ENCODE results near the gene KIF6.
"Not testable (repeated sequence)": the region's sequence is repeated elsewhere in the genome, so short reads cannot be mapped to it uniquely, and the experiment has no call there.

KIF6 gene

GRCh38 chr6:39546731-39547130, 178.5 kb downstream of the KIF6 start:
- no peak for DNase-seq

GRCh38 chr6:39543950-39544349, 181.3 kb downstream of the KIF6 start:
- DNase-seq, result no peak

GRCh38 chr6:39543095-39543494, 182.1 kb downstream of the KIF6 start:
- no peak for DNase-seq

DNA sequence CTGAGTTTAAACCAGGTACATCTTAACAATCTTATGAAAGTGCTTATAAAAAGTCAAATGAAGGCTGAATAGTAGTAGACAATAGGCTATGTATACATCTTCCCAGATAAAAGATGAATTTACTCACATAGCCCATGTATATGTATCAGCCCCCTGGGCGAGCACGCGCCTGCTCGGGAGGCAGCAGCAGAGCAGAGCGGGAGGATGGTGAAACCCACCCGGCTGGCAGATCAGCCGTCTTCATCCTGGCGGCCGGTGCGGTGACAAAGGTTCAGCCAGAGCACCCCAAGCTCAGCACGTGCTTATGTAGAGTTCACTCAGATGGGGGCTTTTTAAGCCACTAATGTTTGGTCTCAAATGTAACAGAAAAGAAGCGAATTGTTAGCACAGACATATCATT, 184.8 kb downstream of the KIF6 start:
- no peak for DNase-seq

DNA sequence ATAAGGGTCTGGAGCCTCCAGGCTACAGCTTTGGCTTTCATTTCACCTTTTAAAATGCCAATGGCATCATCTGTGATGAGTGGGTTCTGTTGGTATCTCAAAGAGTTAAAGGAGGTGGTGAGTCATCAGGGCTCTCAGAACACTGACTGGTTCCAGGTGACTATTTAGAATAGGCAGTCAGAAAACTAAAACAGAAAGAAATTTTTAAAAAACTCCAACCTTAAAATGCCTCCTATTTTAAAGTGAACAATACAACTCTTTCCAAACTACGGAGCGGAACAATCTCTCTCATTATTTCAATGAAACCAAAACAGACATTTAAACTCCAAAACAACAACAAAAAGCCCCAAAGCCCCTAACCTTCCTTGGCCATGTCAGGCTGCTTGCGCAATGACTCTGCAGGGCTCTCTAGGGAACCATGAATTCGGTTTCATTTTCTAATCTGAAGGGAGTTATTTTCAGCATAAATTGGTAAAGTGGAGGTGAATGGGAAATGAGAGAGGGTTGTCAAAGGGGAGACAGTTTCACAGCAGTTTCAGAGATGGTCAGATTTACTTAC, 194.9 kb downstream of the KIF6 start:
- no peak for DNase-seq

- no peak for DNase-seq
Measured at GRCh38 chr6:39527792-39528564, 197.2 kb downstream of the KIF6 start.

DNA sequence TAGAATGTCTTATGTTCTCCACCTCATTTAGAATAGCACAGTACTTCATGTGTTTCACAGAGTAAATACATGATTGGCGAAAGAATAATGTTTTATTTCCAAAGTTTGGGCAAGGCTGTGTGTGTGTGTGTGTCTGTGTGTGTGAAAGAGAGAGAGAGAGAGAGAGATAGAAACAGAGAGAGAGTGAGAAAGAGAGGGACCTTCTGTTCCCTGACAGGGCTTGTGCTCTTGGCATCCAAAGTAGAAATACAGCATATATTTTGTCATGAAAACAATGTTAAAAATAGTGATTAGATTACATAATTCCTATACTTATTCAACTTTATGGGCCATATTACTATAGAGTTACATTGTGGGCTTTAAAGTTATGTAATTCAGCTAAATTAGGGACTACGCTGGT, 201.2 kb downstream of the KIF6 start:
- DNase-seq, result no peak

DNA sequence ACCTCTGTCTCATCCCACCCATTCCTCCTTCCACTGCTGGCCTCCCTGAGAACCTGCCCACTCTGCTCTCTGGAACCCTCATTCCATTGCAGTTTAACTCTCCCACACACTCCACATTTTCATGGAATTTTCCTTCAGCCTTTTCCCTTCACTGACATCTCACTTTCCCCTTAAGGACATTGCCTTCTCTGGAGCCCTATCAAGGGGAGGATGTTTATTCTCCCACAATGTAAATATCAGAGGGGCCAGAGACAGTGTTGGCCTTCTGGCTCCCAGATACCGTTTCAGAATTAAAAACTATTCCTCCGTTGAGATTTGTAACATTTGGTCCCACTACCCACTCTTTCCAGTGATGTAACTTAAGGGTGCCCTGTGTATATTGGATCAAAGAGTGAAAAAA, 203.2 kb downstream of the KIF6 start:
- no peak for DNase-seq

- DNase-seq, result no peak
Measured at GRCh38 chr6:39520916-39521315, 204.3 kb downstream of the KIF6 start.

DNA sequence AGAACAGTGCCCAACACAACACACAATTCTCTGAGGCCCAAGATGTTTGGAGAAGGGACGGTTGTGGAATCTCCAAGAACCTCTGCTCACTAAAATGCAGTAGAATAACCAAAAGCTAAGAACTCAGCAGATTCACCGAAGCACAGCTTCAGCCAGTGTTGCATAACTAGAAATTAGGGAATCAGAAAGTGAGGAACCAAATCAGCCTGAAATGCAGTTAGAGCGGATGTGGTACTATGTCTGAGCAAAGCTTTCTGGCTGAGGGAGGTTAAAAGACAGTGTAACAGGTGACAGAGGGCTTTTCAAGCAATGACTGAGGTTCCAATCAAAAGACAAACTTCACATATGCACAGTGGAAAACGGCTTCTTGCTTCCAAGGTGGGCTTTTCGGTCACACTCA, 204.8 kb downstream of the KIF6 start:
- DNase-seq, result no peak

GRCh38 chr6:39518221-39518620, 207.0 kb downstream of the KIF6 start:
- no peak for DNase-seq

- DNase-seq, result no peak
Measured at GRCh38 chr6:39517756-39518155, 207.5 kb downstream of the KIF6 start.

DNA sequence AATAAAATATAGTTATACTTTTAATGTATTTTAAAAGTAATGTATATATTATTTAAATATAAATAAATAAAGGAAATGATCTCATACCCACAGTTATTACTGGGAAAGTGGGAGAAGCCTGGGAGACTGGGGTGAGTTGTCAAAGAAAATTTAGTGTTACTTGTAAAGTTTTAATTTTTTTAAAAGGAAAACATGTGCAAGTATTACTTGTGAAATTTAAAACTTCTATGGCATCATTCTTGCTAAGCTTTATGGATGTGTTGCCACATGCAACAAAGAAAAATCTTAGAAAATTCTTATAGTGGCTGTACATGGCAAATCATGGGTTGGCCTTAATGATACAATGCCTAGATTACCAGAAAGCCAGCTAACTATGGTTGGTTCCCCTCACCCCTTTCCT, 208.7 kb downstream of the KIF6 start:
- DNase-seq, result no peak

DNA sequence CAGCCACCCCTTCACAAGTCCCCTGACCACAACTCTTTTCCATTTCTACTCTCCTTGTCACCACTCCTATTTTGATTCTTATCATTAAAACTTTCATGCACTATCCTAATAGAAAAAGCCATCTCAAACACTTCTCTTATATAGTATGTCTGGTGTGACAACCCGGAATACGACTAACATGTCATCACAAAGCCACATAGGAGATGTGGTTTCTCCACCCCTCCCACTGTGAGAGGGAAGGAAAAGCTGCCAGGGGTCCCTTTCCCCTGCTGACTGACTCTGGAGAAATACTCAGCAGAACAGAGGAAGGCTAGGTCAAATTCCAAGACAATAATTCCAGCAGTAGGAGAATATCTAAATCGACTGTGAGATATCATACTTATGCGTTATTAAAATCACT, 209.7 kb downstream of the KIF6 start:
- DNase-seq, result no peak

DNA sequence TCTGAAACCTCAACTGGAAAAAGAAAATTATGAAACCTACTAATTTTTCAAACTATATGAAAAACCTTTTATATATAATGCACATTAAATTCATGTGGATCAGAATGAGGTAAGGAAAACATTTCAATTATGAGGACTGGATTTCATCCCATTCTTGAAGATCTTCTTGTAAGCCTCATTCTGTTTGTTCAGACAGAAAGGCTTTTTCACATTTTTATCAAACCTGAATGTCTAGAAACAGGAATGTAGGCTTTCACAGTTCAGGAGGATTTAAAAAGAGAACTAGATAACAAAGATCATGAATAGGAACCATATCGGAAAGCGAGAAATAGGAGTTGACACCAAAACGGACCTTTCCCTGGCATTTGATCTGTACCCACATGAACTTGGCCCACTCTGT, 210.2 kb downstream of the KIF6 start:
- DNase-seq, result no peak

DNA sequence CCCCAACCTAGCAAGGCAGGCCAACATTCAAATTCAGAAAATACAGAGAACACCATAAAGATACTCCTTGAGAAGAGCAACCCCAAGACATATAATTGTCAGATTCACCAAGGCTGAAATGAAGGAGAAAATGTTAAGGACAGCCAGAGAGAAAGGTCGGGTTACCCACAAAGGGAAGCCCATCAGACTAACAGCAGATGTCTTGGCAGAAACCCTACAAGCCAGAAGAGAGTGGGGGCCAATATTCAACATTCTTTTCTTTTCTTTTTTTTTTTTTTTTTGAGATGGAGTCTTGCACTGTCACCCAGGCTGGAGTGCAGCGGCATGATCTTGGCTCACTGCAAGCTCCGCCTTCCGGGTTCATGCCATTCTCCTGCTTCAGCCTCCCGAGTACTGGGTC, 215.4 kb downstream of the KIF6 start:
- not testable (repeated sequence) for DNase-seq

DNA sequence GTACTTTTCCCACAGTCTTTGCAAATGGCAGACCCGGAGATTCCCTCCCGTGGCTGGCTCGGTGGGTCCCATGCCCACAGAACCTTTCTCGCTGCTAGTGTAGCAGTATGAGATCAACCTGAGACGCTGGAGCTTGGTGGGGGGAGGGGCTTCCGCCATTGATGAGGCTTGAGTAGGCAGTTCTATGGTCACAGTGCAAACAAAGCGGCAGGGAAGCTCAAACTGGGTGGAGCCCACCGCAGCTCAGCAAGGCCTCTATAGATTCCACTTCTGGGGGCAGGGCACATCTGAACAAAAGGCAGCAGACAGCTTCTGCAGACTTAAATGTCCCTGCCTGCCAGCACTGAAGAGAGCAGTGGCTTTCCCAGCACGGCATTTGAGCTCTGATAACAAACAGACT, 216.7 kb downstream of the KIF6 start:
- no peak for DNase-seq

DNA sequence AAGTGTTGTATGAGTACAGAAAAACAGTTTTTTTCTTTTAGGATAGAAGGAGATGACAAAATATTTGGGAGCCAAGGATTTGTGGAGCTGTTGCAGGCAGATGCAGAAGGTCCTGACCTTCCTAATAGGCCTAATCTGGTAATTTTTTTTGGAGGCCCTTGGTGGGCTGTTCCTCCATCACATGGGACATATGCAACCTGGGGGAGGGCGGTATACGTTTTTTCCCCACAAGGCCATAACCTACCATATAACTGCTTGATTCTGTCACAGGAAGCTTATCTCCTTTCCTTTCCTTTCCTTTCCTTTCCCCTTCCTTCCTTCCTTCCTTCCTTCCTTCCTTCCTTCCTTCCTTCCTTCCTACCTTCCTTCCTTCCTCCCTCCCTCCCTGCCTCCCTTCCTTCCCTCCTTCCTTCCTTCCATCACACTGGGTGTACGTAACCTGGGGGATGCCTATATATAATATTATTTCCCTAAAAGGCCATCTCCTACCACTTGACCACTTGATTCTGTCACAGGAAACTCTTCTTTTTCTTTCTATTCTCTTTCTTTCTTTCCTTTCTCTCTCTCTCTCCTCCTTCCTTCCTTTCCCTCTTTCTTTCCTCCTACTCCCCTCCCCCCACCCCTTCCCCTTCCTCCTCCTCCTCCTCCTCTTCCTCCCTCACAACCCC, 217.7 kb downstream of the KIF6 start:
- DNase-seq, result no peak

DNA sequence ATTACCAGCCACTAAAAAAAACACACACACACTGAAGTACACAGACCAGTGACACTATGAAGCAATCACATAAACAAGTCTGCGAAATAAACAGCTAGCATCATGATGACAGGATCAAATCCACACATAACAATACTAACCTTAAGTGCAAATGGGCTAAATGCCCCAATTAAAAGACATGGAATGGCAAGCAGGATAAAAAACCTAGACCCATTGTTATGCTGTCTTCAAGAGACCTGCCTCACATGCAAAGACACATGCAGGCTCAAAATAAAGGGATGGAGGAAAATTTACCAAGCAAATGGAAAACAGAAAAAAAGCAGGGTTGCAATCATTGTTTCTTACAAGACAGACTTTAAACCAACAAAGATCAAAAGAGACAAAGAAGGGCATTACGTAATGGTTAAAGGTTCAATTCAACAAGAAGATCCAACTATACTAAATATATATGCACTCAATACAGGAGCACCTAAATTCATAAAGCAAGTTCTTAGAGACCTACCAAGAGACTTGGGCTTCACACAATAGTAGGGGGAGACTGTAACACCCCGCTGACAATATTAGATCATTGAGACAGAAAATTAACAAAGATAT, 222.7 kb downstream of the KIF6 start:
- not testable (repeated sequence) for DNase-seq

- DNase-seq, result no peak
Measured at GRCh38 chr6:39499053-39499452, 226.2 kb downstream of the KIF6 start.

DNA sequence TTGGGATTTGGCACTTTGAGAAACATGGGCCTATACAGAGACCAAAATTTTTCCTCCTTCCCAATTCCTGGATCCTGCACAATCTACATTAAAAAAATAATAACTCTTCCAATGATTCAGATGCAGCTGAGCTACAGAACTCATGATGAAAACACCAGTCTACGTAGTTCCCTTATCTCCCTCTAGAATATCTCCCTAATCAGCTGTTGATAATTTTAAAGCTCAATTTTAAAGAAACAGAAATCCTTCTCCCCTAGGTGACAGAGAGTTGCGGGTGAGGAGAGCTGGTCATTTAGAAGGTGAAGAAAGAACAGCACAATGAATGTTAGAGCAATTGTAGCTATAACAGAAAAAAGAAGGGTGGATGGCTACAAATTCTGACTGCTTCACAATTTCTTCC, 227.1 kb downstream of the KIF6 start:
- DNase-seq, result no peak

DNA sequence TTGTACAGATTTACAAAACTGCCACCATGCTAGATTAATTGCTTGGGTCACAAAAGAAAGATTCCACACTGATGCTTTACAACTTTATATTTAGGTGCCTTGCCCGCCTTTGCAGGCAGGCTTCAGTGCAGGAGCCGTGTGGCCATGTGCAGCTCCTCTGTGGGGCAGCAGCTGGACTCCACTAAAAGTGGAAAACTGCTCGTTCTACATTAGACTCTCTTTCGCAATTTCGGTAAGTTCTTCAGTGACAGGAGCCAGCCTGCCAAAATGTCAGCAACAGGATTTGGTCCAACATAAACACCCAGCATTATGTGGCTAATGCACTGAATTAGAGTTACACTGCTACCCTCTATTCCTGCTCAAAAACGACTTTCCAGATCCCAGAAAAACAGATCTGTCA, 228.3 kb downstream of the KIF6 start:
- no peak for DNase-seq

- no peak for DNase-seq
Measured at GRCh38 chr6:39496456-39496855, 228.8 kb downstream of the KIF6 start.

DNA sequence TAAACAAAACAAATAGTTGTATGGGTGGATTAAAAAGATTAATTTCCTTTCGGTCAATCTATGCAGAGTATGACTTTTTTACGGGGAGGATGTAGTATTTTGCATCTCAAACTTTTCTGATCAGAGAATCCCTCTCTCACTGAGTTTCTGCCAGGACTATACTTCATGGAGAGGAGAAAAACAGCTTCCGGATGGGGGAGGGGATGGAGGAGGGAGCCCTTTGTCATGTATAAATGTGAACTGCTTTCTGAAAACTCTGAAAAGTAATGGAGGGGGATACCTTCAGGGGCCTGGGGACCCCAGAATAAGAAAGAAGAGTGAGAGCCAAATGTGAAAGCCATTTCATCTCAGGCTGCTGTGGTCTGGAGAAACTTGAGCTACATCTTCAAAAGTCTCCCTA, 229.6 kb downstream of the KIF6 start:
- DNase-seq, result no peak

Measured in CD4-positive, alpha-beta T cell treated with Interferon gamma for 1 hour (primary cell).